ENCODE measurements around the gene DUSP12.

DUSP12 gene

GRCh38 chr1:161779393-161779792 is 29.8 kb downstream of the DUSP12 start:
- no peak for TF ChIP-seq CTCF (IDR thresholded peaks at IDR 0.05; ENCODE audit: low read length, missing control alignments)
- H3K4me3 ChIP-seq (replicated peaks; ENCODE audit: low read depth, low read length): no peak overlapping the region
- DNase-seq (ENCODE audit: low read depth): no peak

- no peak for TF ChIP-seq CTCF (IDR thresholded peaks at IDR 0.05; ENCODE audit: low read length, missing control alignments)
- no peak overlapping the region for H3K4me3 ChIP-seq (replicated peaks; ENCODE audit: low read depth, low read length)
- peak; percentile 27 for DNase-seq (ENCODE audit: low read depth)
Measured at GRCh38 chr1:161781995-161782394, 32.4 kb downstream of the DUSP12 start.

GRCh38 chr1:161782886-161783285 is 33.3 kb downstream of the DUSP12 start:
- no peak for DNase-seq (ENCODE audit: low read depth)
- no peak overlapping the region for H3K4me3 ChIP-seq (replicated peaks; ENCODE audit: low read depth, low read length)
- TF ChIP-seq CTCF (IDR thresholded peaks at IDR 0.05; ENCODE audit: low read length, missing control alignments): no peak

- no peak overlapping the region for H3K4me3 ChIP-seq (replicated peaks; ENCODE audit: low read depth, low read length)
- DNase-seq (ENCODE audit: low read depth): no peak
- TF ChIP-seq CTCF (IDR thresholded peaks at IDR 0.05; ENCODE audit: low read length, missing control alignments): no peak
Measured at GRCh38 chr1:161784968-161785367, 35.4 kb downstream of the DUSP12 start.

GRCh38 chr1:161787355-161787754 is 37.8 kb downstream of the DUSP12 start:
- TF ChIP-seq CTCF (IDR thresholded peaks at IDR 0.05; ENCODE audit: low read length, missing control alignments): peak; percentile 32
- H3K4me3 ChIP-seq (replicated peaks; ENCODE audit: low read depth, low read length): no peak overlapping the region
- DNase-seq (ENCODE audit: low read depth): no peak

GRCh38 chr1:161790587-161791317 is 41.2 kb downstream of the DUSP12 start:
- no peak for TF ChIP-seq CTCF (IDR thresholded peaks at IDR 0.05; ENCODE audit: low read length, missing control alignments)
- no peak overlapping the region for H3K4me3 ChIP-seq (replicated peaks; ENCODE audit: low read depth, low read length)
- no peak for DNase-seq (ENCODE audit: low read depth)

Measured in fibroblast of pulmonary artery (primary cell).